Ecto neural progenitor cell (in vitro differentiated cells): ENCODE data around the gene DPP9.
A peak's percentile ranks its signal among the peaks of the same experiment; 100 is the strongest.
"Not testable (repeated sequence)": the region's sequence is repeated elsewhere in the genome, so short reads cannot be mapped to it uniquely, and the experiment has no call there.

ENCODE experiments used
- DNase-seq: peaks from one replicate; pipeline ENCODE4 v3.0.0-alpha.2; 2018; ENCODE audit warnings: low spot score

Gene DPP9

GRCh38 chr19:4723595-4724514 is at the start of gene DPP9:
Gene DPP9, minus strand, starts transcription at chr19:4723842. Its CDS starts 3,936 bp downstream, at chr19:4719906.
- peak; percentile 99 for DNase-seq

- no peak for DNase-seq
Measured at GRCh38 chr19:4773047-4773640, 49.5 kb upstream of the DPP9 start.

- no peak for DNase-seq
Measured at GRCh38 chr19:4772566-4772965, 48.9 kb upstream of the DPP9 start.

- DNase-seq: peak; percentile 95
Measured at GRCh38 chr19:4768934-4769777, 45.5 kb upstream of the DPP9 start.

- DNase-seq: no peak
Measured at GRCh38 chr19:4764393-4764660, 40.7 kb upstream of the DPP9 start.

- DNase-seq: no peak
Measured at GRCh38 chr19:4763021-4763420, 39.4 kb upstream of the DPP9 start.

GRCh38 chr19:4760285-4760650 is 36.6 kb upstream of the DPP9 start:
- no peak for DNase-seq

- DNase-seq: peak; percentile 96
Measured at GRCh38 chr19:4759388-4760284, 36.0 kb upstream of the DPP9 start.

GRCh38 chr19:4758659-4759058 is 35.0 kb upstream of the DPP9 start:
- DNase-seq: no peak

GRCh38 chr19:4758082-4758481 is 34.4 kb upstream of the DPP9 start:
- no peak for DNase-seq

GRCh38 chr19:4755459-4755858 is 31.8 kb upstream of the DPP9 start:
- DNase-seq: no peak

- DNase-seq: no peak
Measured at GRCh38 chr19:4754248-4754647, 30.6 kb upstream of the DPP9 start.

GRCh38 chr19:4749870-4750590 is 26.4 kb upstream of the DPP9 start:
- no peak for DNase-seq

GRCh38 chr19:4748589-4748988 is 24.9 kb upstream of the DPP9 start:
- DNase-seq: no peak

GRCh38 chr19:4748185-4748584 is 24.5 kb upstream of the DPP9 start:
- DNase-seq: no peak

- no peak for DNase-seq
Measured at GRCh38 chr19:4745986-4746385, 22.3 kb upstream of the DPP9 start.

- DNase-seq: not testable (repeated sequence)
Measured at GRCh38 chr19:4745175-4745574, 21.5 kb upstream of the DPP9 start.

GRCh38 chr19:4744451-4745174 is 21.0 kb upstream of the DPP9 start:
- DNase-seq: no peak

- no peak for DNase-seq
Measured at GRCh38 chr19:4742723-4743646, 19.3 kb upstream of the DPP9 start.
